Type B pancreatic cell (in vitro differentiated cells): ENCODE data around the gene ST7. TPM values are rescaled to one million over a fixed set of nuclear protein-coding genes. Genes with fewer than 3 reads are reported as not detected.

Experiments
- DNase-seq: peaks from one replicate; pipeline ENCODE4 v3.0.0; 2021; ENCODE audit warnings: mixed read lengths; ENCODE audit not compliant: unreplicated experiment; ENCODE audit errors: extremely low spot score
- H3K27ac Mint-ChIP-seq: 2 replicates; pipeline ENCODE4 v1.8.0; 2021; ENCODE audit warnings: mild to moderate bottlenecking, mixed read lengths
- H3K27me3 Mint-ChIP-seq: 2 replicates; pipeline ENCODE4 v1.8.0; 2021; ENCODE audit warnings: mixed read lengths
- H3K36me3 Mint-ChIP-seq: 2 replicates; pipeline ENCODE4 v1.8.0; 2021; ENCODE audit warnings: mixed read lengths
- H3K4me1 Mint-ChIP-seq: one replicate; pipeline ENCODE4 v1.8.0; 2021; ENCODE audit warnings: mixed read lengths; ENCODE audit not compliant: unreplicated experiment
- H3K4me3 Mint-ChIP-seq: 2 replicates; pipeline ENCODE4 v1.8.0; 2021; ENCODE audit warnings: mild to moderate bottlenecking, mixed read lengths
- H3K9me3 Mint-ChIP-seq: 2 replicates; pipeline ENCODE4 v1.8.0; 2021; ENCODE audit warnings: mixed read lengths
- total RNA-seq: library from RNA; stranded (reverse); gene quantifications from 2 replicates; pipeline ENCODE4 v1.2.1, GENCODE V29; 2021; ENCODE audit warnings: low replicate concordance
- TF ChIP-seq, protein P1 (sequence below): fragments of 200-600 bp; sonication (generic); conservative IDR thresholded peaks from 2 replicates; pipeline ENCODE4 v1.5.0; 2021; ENCODE audit warnings: antibody characterized with exemption, mild to moderate bottlenecking

Gene ST7
- total RNA-seq, 1 donor from 2014 or later, result 25.0 TPM

DNA sequence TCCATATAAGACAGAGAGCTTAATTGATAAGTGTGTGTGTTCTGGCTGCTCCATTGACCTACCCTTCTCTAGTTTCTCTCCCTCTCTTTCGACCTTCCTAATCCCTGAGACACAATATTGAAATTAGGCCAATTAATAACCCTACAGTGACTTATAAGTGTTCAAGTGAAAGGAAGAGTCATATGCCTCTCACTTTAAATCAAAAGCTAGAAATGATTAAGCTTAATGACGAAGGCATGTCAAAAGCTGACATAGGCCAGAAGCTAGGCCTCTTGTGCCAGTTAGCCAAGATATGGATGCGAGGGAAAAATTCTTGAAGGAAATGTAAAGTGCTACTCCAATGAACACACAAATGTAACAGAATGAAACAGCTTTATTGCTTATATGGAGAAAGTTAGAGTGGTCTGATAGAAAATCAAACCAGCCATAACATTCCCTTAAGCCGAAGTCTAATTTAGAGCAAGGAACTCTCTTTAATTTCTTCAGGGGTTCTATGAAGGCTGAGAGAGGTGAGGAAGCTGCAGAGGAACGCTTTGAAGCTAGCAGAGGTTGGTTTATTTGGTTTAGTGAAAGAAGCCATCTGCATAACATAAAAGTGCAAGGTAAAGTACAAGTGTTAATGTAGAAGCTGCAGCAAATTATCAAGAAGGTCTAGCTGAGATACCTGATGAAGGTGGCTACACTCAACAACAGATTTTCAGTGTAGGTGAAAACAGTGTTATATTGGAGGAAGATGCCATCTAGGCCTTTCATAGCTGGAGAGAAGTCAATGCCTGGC lies 53.8 kb downstream of the ST7 start:
- Mint-ChIP-seq H3K36me3 (no peaks in the 10 kb centered on the region), H3K27me3 (no peaks in the 10 kb centered on the region), H3K4me3 (no peak overlapping the region), H3K4me1 (no peaks in the 10 kb centered on the region), H3K9me3 (no peaks in the 10 kb centered on the region), H3K27ac (no peak overlapping the region)
- TF ChIP-seq, protein P1, sequence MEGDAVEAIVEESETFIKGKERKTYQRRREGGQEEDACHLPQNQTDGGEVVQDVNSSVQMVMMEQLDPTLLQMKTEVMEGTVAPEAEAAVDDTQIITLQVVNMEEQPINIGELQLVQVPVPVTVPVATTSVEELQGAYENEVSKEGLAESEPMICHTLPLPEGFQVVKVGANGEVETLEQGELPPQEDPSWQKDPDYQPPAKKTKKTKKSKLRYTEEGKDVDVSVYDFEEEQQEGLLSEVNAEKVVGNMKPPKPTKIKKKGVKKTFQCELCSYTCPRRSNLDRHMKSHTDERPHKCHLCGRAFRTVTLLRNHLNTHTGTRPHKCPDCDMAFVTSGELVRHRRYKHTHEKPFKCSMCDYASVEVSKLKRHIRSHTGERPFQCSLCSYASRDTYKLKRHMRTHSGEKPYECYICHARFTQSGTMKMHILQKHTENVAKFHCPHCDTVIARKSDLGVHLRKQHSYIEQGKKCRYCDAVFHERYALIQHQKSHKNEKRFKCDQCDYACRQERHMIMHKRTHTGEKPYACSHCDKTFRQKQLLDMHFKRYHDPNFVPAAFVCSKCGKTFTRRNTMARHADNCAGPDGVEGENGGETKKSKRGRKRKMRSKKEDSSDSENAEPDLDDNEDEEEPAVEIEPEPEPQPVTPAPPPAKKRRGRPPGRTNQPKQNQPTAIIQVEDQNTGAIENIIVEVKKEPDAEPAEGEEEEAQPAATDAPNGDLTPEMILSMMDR, result no peak
- no peak for DNase-seq

DNA sequence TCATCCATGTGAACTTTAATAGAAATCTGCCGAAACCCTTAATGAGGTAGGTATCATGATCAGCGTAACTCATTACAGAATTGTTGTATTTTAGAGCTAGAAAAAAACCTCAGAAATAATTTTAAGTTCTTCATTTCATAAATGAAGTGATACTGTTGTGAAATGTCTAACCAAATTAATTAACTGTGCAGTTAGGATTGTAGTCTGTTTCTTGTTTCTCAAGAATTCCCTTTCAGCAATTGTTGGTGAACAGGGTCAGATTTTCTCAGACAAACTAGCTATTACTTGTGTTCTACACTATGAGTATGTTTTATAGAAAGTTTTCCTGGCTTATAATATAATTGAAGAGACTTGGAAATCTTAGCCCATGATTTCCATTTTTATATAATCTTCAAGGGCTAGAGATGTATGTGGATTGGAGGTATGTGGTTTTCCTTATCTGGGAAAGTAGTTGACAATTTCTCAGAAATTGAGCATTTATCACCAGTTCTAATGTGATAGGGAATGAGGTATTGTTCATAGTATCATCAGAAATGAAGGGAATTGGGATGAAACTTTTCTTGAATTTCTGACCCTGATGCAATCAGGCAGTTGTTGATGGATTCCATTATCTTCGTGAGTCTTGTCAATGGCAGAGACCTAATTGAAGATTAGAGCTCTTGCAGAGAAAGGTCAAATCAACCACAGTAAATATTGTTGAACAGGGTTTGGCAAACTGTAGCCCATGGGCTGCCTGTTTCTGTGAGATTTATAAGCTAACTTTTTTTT lies 55.0 kb downstream of the ST7 start:
- H3K4me3 Mint-ChIP-seq, result no peak overlapping the region
- no peaks in the 10 kb centered on the region for H3K9me3 Mint-ChIP-seq
- H3K27ac Mint-ChIP-seq, result no peak overlapping the region
- TF ChIP-seq, protein P1, result no peak
- H3K27me3 Mint-ChIP-seq, result no peaks in the 10 kb centered on the region
- no peak for DNase-seq
- no peaks in the 10 kb centered on the region for H3K36me3 Mint-ChIP-seq
- H3K4me1 Mint-ChIP-seq, result no peaks in the 10 kb centered on the region

DNA sequence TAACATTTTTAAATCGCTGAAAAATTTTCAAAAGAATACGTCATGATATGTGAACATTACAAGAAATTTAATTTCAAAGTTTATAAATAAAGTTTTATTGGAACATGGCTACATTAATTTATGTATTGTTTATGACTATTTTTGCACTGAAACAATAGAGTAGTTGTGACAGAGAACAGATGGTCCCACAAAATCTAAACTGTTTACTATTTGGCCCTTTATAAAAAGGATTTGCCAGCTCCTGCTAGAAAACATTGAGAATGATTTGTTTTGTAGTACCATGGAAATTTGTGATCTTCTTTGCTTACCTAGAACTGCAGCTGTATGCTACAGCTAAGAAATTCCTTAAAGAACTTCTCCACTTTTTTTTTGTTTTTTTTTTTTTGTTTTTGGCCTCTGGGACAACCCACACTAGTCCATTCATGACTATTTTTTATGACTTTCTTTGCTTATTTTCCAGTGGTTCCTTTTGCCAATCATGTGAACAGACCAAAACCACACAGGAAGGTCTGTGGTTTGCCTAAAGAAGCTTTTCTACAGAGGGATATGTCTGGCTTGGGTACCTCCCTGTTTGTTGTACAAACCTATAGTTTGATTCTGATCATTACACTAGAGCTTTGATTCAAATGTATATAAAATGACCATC lies 55.7 kb downstream of the ST7 start:
- TF ChIP-seq, protein P1, result no peak

DNA sequence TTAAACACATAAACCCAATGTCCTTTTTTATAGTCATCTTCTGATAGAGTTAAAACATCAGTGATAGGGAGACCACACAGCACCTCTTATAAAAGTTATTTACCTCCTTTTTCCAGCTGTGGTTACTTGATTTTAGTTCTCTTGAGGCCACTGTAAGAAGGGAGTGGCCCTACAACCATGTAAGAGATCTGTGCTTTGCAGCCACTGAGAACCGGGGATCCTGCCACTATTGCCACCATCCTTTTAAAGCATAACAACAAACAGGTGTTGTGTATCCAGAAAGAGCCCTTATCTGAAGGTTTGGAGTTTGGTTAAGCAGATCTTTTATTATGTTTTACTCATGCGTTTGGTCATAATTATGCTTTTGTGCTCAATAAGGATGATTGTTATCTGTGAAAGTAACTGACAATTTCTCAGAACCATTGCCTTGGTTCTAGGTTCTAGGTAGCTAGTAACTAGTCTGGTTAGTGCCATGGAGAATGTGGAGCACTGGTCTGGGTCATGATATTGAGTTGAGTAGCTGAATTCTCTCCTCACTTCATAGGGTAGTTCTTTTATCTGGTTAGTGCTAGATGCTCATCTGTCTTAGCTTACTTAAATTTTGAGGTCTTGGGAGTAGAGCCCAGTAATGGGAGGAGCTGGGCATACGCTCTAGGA lies 56.5 kb downstream of the ST7 start:
- no peak for DNase-seq
- Mint-ChIP-seq H3K9me3 (no peaks in the 10 kb centered on the region), H3K4me1 (no peaks in the 10 kb centered on the region), H3K27me3 (no peaks in the 10 kb centered on the region), H3K36me3 (no peaks in the 10 kb centered on the region), H3K4me3 (no peak overlapping the region), H3K27ac (no peak overlapping the region)
- TF ChIP-seq, protein P1, result no peak

More for the DNA sequence above, 55.7 kb downstream of the ST7 start:
- Mint-ChIP-seq H3K27ac (no peak overlapping the region), H3K4me3 (no peak overlapping the region), H3K36me3 (no peaks in the 10 kb centered on the region), H3K4me1 (no peaks in the 10 kb centered on the region), H3K9me3 (no peaks in the 10 kb centered on the region), H3K27me3 (no peaks in the 10 kb centered on the region)
- DNase-seq, result no peak

DNA sequence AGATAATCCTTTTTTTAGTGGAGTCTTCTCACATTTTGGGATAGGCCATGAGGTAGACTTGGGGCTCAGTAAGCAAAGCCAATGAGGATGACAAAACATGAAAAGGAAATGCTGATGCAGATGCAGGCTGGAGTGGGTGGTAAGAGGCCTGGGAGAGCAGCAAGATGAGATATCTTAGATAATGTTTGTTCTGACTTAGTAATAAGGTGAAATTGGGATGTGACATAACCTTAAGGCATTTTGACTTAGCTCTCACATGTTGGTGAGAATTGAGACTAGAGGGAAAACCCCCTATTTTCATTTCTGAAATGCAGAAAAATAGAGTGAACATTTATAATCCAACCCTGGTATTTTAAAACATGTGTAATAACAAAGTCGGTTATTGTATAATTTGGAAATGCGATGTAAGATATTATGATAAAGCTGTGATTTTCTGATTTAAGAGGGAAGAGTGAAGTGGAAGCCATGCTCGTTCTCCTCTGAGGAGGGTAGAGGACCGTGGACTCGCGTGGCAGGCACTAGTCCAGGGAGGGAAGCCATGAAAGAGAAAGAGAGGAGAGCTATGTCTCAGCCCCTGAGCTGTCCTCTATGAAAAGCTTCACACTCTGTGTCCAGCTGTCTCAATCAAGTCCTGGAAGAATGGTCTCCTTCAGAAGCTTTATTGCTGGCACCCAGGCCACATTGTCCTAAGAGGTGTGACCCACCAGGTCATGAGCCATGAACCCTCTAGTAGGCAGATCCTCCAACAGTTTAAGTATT lies 57.3 kb downstream of the ST7 start:
- H3K4me3 Mint-ChIP-seq, result no peak overlapping the region
- no peaks in the 10 kb centered on the region for H3K27me3 Mint-ChIP-seq
- TF ChIP-seq, protein P1, result no peak
- no peaks in the 10 kb centered on the region for H3K9me3 Mint-ChIP-seq
- no peak overlapping the region for H3K27ac Mint-ChIP-seq
- no peak for DNase-seq
- no peaks in the 10 kb centered on the region for H3K4me1 Mint-ChIP-seq
- no peaks in the 10 kb centered on the region for H3K36me3 Mint-ChIP-seq
